AG09319 (cell line): Measurements from ENCODE around the gene RBMXL3.
A peak's percentile ranks its signal among the peaks of the same experiment; 100 is the strongest.
"Not testable (repeated sequence)": the region's sequence is repeated elsewhere in the genome, so short reads cannot be mapped to it uniquely, and the experiment has no call there.

Experiments used
- DNase-seq: peaks from one replicate; pipeline ENCODE4 v3.0.0-alpha.2; 2010; ENCODE audit warnings: low read depth; ENCODE audit errors: extremely low read depth
- TF ChIP-seq, protein P1 (sequence below): IDR thresholded peaks from 2 replicates; pipeline ENCODE4 v1.5.1; 2011; ENCODE audit warnings: low read depth, mild to moderate bottlenecking, inconsistent platforms, low read length, moderate library complexity

The RBMXL3 gene

GRCh38 chrX:115214151-115214550 is 24.9 kb downstream of the RBMXL3 start:
- TF ChIP-seq, protein P1, sequence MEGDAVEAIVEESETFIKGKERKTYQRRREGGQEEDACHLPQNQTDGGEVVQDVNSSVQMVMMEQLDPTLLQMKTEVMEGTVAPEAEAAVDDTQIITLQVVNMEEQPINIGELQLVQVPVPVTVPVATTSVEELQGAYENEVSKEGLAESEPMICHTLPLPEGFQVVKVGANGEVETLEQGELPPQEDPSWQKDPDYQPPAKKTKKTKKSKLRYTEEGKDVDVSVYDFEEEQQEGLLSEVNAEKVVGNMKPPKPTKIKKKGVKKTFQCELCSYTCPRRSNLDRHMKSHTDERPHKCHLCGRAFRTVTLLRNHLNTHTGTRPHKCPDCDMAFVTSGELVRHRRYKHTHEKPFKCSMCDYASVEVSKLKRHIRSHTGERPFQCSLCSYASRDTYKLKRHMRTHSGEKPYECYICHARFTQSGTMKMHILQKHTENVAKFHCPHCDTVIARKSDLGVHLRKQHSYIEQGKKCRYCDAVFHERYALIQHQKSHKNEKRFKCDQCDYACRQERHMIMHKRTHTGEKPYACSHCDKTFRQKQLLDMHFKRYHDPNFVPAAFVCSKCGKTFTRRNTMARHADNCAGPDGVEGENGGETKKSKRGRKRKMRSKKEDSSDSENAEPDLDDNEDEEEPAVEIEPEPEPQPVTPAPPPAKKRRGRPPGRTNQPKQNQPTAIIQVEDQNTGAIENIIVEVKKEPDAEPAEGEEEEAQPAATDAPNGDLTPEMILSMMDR = no peak
- no peak for DNase-seq

DNA sequence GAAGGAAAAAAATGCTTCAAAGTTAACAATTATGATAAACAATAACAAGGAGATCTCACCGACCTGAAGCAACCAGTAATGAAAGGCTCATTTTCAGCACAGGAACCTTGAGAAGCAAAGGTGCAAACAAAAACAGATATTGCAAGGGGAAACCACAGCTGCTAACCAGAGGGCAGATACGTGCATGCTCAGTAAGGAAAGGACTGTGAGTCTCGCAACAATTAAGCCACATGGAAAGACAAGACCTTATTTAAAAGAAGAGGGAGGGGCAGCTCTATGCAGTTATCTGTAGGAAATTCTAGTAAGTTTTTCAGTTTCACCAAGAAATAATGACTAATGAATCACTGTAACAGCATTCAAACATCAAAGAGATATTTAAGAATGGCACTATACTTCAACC is 25.4 kb downstream of the RBMXL3 start:
- TF ChIP-seq, protein P1 = no peak
- DNase-seq = no peak

GRCh38 chrX:115217346-115217745 is 28.1 kb downstream of the RBMXL3 start:
- DNase-seq = not testable (repeated sequence)

GRCh38 chrX:115226929-115227328 is 37.7 kb downstream of the RBMXL3 start:
- TF ChIP-seq, protein P1 = peak; percentile 37
- DNase-seq = no peak

DNA sequence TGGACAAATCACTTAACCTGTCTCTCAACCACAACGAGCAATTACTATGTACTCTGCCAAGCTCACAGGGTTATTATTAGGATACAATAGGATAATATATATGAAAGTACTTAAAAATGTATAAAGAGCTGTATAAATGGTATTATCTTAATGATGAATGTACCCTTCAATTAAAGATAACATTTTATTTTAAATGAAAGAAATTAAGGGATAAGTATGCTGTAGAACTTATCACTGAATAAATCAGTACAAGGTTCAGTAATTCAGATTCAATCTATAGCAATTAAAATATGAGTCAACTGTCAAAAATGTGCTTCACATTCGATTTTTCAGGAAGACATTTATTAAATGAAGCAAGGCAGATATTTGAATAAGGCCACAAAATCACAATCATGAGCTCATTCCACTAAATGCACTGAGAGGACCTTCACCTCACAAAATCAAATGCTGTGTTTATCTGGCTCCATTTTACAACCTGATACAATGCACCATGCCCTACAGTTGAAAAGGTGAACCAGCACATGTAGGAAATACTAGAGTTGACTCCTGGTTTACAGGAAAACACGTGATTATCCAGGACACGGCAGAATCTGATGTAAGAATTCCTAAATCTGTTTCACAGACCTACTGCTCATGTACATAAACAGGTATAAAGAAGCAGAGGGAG is 40.3 kb downstream of the RBMXL3 start:
- DNase-seq = no peak
- TF ChIP-seq, protein P1 = no peak

GRCh38 chrX:115232933-115233496 is 43.8 kb downstream of the RBMXL3 start:
- TF ChIP-seq, protein P1 = no peak

GRCh38 chrX:115233497-115234455 is 44.6 kb downstream of the RBMXL3 start, which contains the start of gene LRCH2:
TSS of gene LRCH2 (minus strand) at chrX:115234096. CDS start at chrX:115234041, 55 bp downstream.
- TF ChIP-seq, protein P1 = no peak
- DNase-seq = peak; percentile 5

More at GRCh38 chrX:115232933-115233496, 43.8 kb downstream of the RBMXL3 start:
- DNase-seq = no peak
